Hematopoietic multipotent progenitor cell treated with erythropoietin and hydrocortisone succinate and interleukin-3 and kit ligand, for 8 days (in vitro differentiated cells): Measurements from ENCODE around the gene SNCB.

Experiments
- DNase-seq: peaks from one replicate; pipeline ENCODE4 v3.0.0-alpha.2; 2015

Gene SNCB

GRCh38 chr5:176629853-176630680, at the start of gene SNCB, which contains the start of gene EIF4E1B:
Gene SNCB (minus strand): TSS chr5:176630534. CDS start chr5:176629654, 880 bp downstream.
Gene EIF4E1B (plus strand): TSS chr5:176630675. CDS start chr5:176642788, 12,113 bp downstream.
- DNase-seq: no peak

- no peak for DNase-seq
These were observed 49.3 kb upstream of the SNCB start for GRCh38 chr5:176679365-176680225.

GRCh38 chr5:176678584-176678983, 48.2 kb upstream of the SNCB start:
- DNase-seq: no peak

GRCh38 chr5:176677209-176677939, 47.0 kb upstream of the SNCB start:
- DNase-seq: no peak

- no peak for DNase-seq
These were observed 46.1 kb upstream of the SNCB start for GRCh38 chr5:176676361-176676824.

GRCh38 chr5:176675676-176676360, 45.5 kb upstream of the SNCB start:
- DNase-seq: no peak

GRCh38 chr5:176674799-176675198, 44.5 kb upstream of the SNCB start:
- DNase-seq: no peak

- no peak for DNase-seq
These were observed 43.6 kb upstream of the SNCB start for GRCh38 chr5:176673651-176674583.

GRCh38 chr5:176671890-176672747, 41.8 kb upstream of the SNCB start:
- DNase-seq: no peak

- no peak for DNase-seq
These were observed 41.1 kb upstream of the SNCB start for GRCh38 chr5:176671399-176671798.

- no peak for DNase-seq
These were observed 40.1 kb upstream of the SNCB start for GRCh38 chr5:176670449-176670848.

- DNase-seq: no peak
These were observed 37.3 kb upstream of the SNCB start for GRCh38 chr5:176667637-176668036.

- no peak for DNase-seq
These were observed 35.2 kb upstream of the SNCB start for GRCh38 chr5:176665517-176665916.

- no peak for DNase-seq
These were observed 34.6 kb upstream of the SNCB start for GRCh38 chr5:176664886-176665285.

- no peak for DNase-seq
These were observed 34.1 kb upstream of the SNCB start for GRCh38 chr5:176664479-176664878.

GRCh38 chr5:176663566-176663965, 33.2 kb upstream of the SNCB start:
- DNase-seq: no peak

GRCh38 chr5:176662371-176663333, 32.3 kb upstream of the SNCB start:
- DNase-seq: no peak

- no peak for DNase-seq
These were observed 31.3 kb upstream of the SNCB start for GRCh38 chr5:176661676-176662075.
